Adrenal gland (tissue), 5 donors: ENCODE data around the gene FADS3.

Source experiments
- CTCF ChIP-seq, 6 experiments: fragments of 450-650 bp in 4 of 6; fragments of 200-600 bp in 2 of 6; sonication (generic) in 1 of 6; IDR thresholded peaks; 1 replicate in 5 of 6; 2 replicates in 1 of 6; pipeline versions ENCODE4 v1.5.1 to v1.8.0; 2016 to 2021; ENCODE audit warnings: antibody characterized with exemption in 6 of 6, mild to moderate bottlenecking in 2 of 6, moderate library complexity in 1 of 6
- POLR2A ChIP-seq, 2 donors: fragments of 450-650 bp; IDR thresholded peaks; one replicate each; pipeline ENCODE4 v1.6.1; 2017; ENCODE audit warnings: antibody characterized with exemption in 2 of 2, mild to moderate bottlenecking in 2 of 2, moderate library complexity in 1 of 2
- donor health status: DM: no; HTN: no; CAD: no.

GRCh38 chr11:61855939-61856680, 35.2 kb downstream of the FADS3 start:
- TF ChIP-seq CTCF (IDR thresholded peaks at IDR 0.05) (no peak), POLR2A (IDR thresholded peaks at IDR 0.05) (no peak)
